ENCODE results near the gene ARPP21.

The ARPP21 gene

GRCh38 chr3:35739964-35740527 is 100.7 kb downstream of the ARPP21 start:
- POLR2A ChIA-PET = no interaction called here
- CTCF ChIA-PET = no interaction called here
- H3K27ac ChIP-seq (ENCODE audit: extremely low read depth, low read depth, low read length) = no peak overlapping the region
- H3K4me1 ChIP-seq (ENCODE audit: control insufficient read depth, insufficient read depth, low read length) = no peaks in the 10 kb centered on the region
- no peak overlapping the region for H3K4me3 ChIP-seq (ENCODE audit: low read depth, low read length)
- TF ChIP-seq ZBTB20 (tag by site-specific recombination; IDR thresholded peaks at IDR 0.05) = no peak
- TF ChIP-seq, protein P1, sequence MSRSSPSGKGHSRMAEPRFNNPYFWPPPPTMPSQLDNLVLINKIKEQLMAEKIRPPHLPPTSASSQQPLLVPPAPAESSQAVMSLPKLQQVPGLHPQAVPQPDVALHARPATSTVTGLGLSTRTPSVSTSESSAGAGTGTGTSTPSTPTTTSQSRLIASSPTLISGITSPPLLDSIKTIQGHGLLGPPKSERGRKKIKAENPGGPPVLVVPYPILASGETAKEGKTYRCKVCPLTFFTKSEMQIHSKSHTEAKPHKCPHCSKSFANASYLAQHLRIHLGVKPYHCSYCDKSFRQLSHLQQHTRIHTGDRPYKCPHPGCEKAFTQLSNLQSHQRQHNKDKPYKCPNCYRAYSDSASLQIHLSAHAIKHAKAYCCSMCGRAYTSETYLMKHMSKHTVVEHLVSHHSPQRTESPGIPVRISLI (tag by site-specific recombination; IDR thresholded peaks at IDR 0.05) = no peak
- TF ChIP-seq ZNF521 (tag by site-specific recombination; IDR thresholded peaks at IDR 0.05) = no peak
- TF ChIP-seq ZFP69B (tag by site-specific recombination; IDR thresholded peaks at IDR 0.05) = no peak
- no peak for TF ChIP-seq ZNF837 (tag by site-specific recombination; IDR thresholded peaks at IDR 0.05)
- TF ChIP-seq ZSCAN30 (tag by site-specific recombination; IDR thresholded peaks at IDR 0.05) = no peak
- TF ChIP-seq, protein P2, sequence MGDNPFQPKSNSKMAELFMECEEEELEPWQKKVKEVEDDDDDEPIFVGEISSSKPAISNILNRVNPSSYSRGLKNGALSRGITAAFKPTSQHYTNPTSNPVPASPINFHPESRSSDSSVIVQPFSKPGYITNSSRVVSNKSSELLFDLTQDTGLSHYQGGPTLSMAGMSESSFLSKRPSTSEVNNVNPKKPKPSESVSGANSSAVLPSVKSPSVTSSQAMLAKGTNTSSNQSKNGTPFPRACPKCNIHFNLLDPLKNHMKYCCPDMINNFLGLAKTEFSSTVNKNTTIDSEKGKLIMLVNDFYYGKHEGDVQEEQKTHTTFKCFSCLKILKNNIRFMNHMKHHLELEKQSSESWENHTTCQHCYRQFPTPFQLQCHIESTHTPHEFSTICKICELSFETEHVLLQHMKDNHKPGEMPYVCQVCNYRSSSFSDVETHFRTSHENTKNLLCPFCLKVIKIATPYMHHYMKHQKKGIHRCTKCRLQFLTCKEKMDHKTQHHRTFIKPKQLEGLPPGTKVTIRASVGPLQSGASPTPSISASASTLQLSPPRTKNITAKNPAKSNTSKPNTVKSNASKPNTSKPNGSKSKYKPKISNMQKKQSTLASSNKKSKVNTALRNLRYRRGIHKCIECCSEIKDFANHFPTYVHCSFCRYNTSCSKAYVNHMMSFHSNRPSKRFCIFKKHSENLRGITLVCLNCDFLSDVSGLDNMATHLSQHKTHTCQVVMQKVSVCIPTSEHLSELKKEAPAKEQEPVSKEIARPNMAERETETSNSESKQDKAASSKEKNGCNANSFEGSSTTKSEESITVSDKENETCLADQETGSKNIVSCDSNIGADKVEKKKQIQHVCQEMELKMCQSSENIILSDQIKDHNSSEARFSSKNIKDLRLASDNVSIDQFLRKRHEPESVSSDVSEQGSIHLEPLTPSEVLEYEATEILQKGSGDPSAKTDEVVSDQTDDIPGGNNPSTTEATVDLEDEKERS (tag by site-specific recombination; IDR thresholded peaks at IDR 0.05) = no peak
- TF ChIP-seq ZNF473 (tag by site-specific recombination; IDR thresholded peaks at IDR 0.05) = no peak
- TF ChIP-seq KLF7 (tag by site-specific recombination; IDR thresholded peaks at IDR 0.05; ENCODE audit: borderline replicate concordance) = no peak
- no peak for TF ChIP-seq ZSCAN16 (tag by site-specific recombination; IDR thresholded peaks at IDR 0.05)
- TF ChIP-seq, protein P3, sequence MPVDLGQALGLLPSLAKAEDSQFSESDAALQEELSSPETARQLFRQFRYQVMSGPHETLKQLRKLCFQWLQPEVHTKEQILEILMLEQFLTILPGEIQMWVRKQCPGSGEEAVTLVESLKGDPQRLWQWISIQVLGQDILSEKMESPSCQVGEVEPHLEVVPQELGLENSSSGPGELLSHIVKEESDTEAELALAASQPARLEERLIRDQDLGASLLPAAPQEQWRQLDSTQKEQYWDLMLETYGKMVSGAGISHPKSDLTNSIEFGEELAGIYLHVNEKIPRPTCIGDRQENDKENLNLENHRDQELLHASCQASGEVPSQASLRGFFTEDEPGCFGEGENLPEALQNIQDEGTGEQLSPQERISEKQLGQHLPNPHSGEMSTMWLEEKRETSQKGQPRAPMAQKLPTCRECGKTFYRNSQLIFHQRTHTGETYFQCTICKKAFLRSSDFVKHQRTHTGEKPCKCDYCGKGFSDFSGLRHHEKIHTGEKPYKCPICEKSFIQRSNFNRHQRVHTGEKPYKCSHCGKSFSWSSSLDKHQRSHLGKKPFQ (tag by site-specific recombination; IDR thresholded peaks at IDR 0.05) = no peak
- no peak for TF ChIP-seq ZNF623 (tag by site-specific recombination; IDR thresholded peaks at IDR 0.05)
- TF ChIP-seq ZNF112 (tag by site-specific recombination; IDR thresholded peaks at IDR 0.05) = no peak
- no peak for TF ChIP-seq ZNF639 (tag by site-specific recombination; IDR thresholded peaks at IDR 0.05)
- no peak for TF ChIP-seq ZNF148 (tag by site-specific recombination; IDR thresholded peaks at IDR 0.05; ENCODE audit: borderline replicate concordance)
- no peaks in the 10 kb centered on the region for H3K36me3 ChIP-seq (ENCODE audit: control insufficient read depth in 2 of 2, insufficient read depth in 1 of 2, low read length in 2 of 2)
- no peaks in the 10 kb centered on the region for H3K9me3 ChIP-seq (ENCODE audit: control insufficient read depth, insufficient read depth, low read depth, low read length)

DNA sequence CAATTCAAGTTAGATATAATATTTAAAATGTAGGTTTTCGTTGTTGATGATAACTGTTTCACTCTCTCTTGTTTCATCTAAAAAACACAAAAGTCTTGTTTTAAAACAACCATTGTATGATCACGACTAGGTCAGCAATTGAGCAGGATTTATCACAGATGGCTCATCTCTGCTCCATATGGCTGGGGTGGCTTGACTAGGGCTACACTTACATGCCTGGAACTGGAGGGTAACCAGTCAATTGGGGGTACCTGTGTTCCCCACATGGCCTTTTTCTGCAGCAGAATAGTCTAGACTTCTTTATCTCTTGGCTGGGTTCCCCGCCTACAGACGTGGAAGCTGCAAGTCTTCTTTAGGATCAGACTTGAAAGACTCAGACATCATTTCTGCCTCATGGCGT is 103.9 kb downstream of the ARPP21 start:
- Histone ChIP-seq H3K4me1 (ENCODE audit: control insufficient read depth, insufficient read depth, low read length) (no peaks in the 10 kb centered on the region), H3K4me3 (ENCODE audit: low read depth, low read length) (no peak overlapping the region), H3K9me3 (ENCODE audit: control insufficient read depth, insufficient read depth, low read depth, low read length) (no peaks in the 10 kb centered on the region), H3K36me3 (ENCODE audit: control insufficient read depth in 2 of 2, insufficient read depth in 1 of 2, low read length in 2 of 2) (no peaks in the 10 kb centered on the region), H3K27ac (ENCODE audit: extremely low read depth, low read depth, low read length) (no peak overlapping the region)
- ChIA-PET CTCF (no interaction called here), POLR2A (no interaction called here)
- TF ChIP-seq, protein P4, sequence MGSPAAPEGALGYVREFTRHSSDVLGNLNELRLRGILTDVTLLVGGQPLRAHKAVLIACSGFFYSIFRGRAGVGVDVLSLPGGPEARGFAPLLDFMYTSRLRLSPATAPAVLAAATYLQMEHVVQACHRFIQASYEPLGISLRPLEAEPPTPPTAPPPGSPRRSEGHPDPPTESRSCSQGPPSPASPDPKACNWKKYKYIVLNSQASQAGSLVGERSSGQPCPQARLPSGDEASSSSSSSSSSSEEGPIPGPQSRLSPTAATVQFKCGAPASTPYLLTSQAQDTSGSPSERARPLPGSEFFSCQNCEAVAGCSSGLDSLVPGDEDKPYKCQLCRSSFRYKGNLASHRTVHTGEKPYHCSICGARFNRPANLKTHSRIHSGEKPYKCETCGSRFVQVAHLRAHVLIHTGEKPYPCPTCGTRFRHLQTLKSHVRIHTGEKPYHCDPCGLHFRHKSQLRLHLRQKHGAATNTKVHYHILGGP (tag by site-specific recombination; IDR thresholded peaks at IDR 0.05) = no peak
- TF ChIP-seq ZBTB7A (tag by site-specific recombination; IDR thresholded peaks at IDR 0.05; ENCODE audit: low read depth) (no peak), RBAK (tag by site-specific recombination; IDR thresholded peaks at IDR 0.05) (no peak), ZSCAN23 (tag by site-specific recombination; IDR thresholded peaks at IDR 0.05) (no peak), ZNF580 (tag by site-specific recombination; IDR thresholded peaks at IDR 0.05) (no peak)
